Thoracic aorta (tissue), 2 donors: Measurements from ENCODE around the gene SLC25A26. TPM values are rescaled to one million over a fixed set of nuclear protein-coding genes. Genes with fewer than 3 reads are reported as not detected.

ENCODE experiments used
- ATAC-seq: fragments of 150-250 bp; one replicate; pipeline ENCODE4 v1.8.0; 2017; ENCODE audit warnings: low read depth; ENCODE audit not compliant: insufficient number of reproducible peaks, low FRiP score
- DNase-seq: peaks from one replicate; pipeline ENCODE4 v3.0.0-alpha.2; 2020; ENCODE audit warnings: low spot score
- H3K27ac ChIP-seq, 2 donors: fragments of 200-600 bp; sonication (generic); 1 replicate in 1 of 2; 2 replicates in 1 of 2; pipeline ENCODE4 v1.5.1; 2016; ENCODE audit warnings: mild to moderate bottlenecking in 2 of 2, moderate library complexity in 2 of 2
- H3K27me3 ChIP-seq: fragments of 200-600 bp; sonication (generic); replicated peaks from 2 replicates; pipeline ENCODE4 v1.6.0; 2016; ENCODE audit warnings: mild to moderate bottlenecking; ENCODE audit not compliant: insufficient read depth
- H3K36me3 ChIP-seq: fragments of 200-600 bp; sonication (generic); one replicate; pipeline ENCODE4 v1.5.1; 2016
- H3K4me1 ChIP-seq, 2 donors: fragments of 200-600 bp; sonication (generic); 1 replicate in 1 of 2; 2 replicates in 1 of 2; pipeline versions ENCODE4 v1.5.1 to v1.6.0; 2016; ENCODE audit warnings: low read depth in 2 of 2, mild to moderate bottlenecking in 1 of 2; ENCODE audit not compliant: control insufficient read depth in 1 of 2
- H3K4me3 ChIP-seq: fragments of 200-600 bp; sonication (generic); 2 replicates; pipeline ENCODE4 v1.5.1; 2016; ENCODE audit warnings: mild to moderate bottlenecking
- H3K9me3 ChIP-seq: fragments of 200-600 bp; sonication (generic); 2 replicates; pipeline ENCODE4 v1.5.1; 2016
- total RNA-seq, 2 donors: library from RNA; depleted of rRNA; stranded (reverse); fragments of >200 nt; gene quantifications; one replicate each; pipeline versions ENCODE4 v1.1.0 to v1.2.3, GENCODE V29; 2016
- TF ChIP-seq, protein P1 (sequence below): fragments of 200-600 bp; sonication (generic); IDR thresholded peaks from one replicate; pipeline ENCODE4 v1.5.1; 2019; ENCODE audit warnings: antibody characterized with exemption

SLC25A26 gene
- total RNA-seq, 2 donors from 2014 or later = 32.5 to 32.8 TPM

- H3K4me1 ChIP-seq = peaks cover 27 to 72% of the 10 kb centered on the region in 2 donors
- H3K27ac ChIP-seq = peak overlapping the region in 1 of 2 donors; percentile 24
- no peak overlapping the region for H3K4me3 ChIP-seq
- no peaks in the 10 kb centered on the region for H3K27me3 ChIP-seq
- DNase-seq (no peak), ATAC-seq (no peak)
- no peaks in the 10 kb centered on the region for H3K9me3 ChIP-seq
- no peaks in the 10 kb centered on the region for H3K36me3 ChIP-seq
- TF ChIP-seq, protein P1, sequence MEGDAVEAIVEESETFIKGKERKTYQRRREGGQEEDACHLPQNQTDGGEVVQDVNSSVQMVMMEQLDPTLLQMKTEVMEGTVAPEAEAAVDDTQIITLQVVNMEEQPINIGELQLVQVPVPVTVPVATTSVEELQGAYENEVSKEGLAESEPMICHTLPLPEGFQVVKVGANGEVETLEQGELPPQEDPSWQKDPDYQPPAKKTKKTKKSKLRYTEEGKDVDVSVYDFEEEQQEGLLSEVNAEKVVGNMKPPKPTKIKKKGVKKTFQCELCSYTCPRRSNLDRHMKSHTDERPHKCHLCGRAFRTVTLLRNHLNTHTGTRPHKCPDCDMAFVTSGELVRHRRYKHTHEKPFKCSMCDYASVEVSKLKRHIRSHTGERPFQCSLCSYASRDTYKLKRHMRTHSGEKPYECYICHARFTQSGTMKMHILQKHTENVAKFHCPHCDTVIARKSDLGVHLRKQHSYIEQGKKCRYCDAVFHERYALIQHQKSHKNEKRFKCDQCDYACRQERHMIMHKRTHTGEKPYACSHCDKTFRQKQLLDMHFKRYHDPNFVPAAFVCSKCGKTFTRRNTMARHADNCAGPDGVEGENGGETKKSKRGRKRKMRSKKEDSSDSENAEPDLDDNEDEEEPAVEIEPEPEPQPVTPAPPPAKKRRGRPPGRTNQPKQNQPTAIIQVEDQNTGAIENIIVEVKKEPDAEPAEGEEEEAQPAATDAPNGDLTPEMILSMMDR = no peak
These were observed 205.3 kb downstream of the SLC25A26 start for GRCh38 chr3:66426135-66426534.

DNA sequence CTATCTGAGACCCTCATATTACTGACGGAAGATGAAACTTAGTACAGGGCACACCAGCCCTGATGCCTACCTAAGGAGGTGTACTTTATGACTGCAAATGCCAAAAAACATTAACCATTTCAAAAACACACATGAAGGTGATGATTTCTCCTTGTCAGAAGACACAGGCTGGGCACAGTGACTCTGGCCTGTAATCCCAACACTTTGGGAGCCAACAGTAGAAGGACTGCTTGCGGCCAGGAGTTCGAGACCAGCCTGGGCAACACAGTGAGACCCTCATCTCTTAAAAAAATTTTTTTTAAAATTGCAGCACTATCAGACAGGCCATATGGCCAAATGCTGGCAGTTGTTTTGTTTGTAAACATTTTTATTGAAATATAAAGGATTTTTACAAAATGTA is 206.6 kb downstream of the SLC25A26 start:
- H3K36me3 ChIP-seq = no peaks in the 10 kb centered on the region
- no peaks in the 10 kb centered on the region for H3K27me3 ChIP-seq
- ATAC-seq (no peak), DNase-seq (no peak)
- H3K4me3 ChIP-seq = no peak overlapping the region
- no peaks in the 10 kb centered on the region for H3K9me3 ChIP-seq
- H3K4me1 ChIP-seq = peaks cover 27 to 84% of the 10 kb centered on the region in 2 donors
- TF ChIP-seq, protein P1 = no peak
- H3K27ac ChIP-seq = no peak overlapping the region

DNA sequence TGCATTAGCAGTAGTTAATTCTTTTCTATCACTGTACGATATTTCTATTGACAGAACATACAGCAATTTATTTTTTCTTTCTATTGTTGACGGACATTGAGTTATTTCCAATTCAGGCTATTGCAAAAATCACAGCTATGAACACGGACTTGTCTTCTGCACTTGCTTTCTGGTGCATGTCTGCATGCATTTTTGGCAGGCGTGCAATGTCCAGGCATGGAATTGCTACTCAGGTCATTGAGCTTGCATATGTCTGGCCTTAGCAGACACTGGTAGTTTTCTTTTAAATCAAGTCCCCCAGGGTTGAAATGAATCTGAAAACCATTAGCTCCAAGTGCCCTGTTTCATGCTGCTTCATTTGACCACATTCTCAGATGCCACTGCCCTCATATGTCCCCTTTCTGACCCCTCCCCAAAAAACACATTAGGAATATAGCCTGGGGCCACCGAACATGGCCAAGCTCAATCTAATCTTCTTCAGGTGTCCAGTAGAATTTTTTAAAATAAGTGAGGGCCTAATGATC is 207.2 kb downstream of the SLC25A26 start:
- TF ChIP-seq, protein P1 = no peak
- H3K27me3 ChIP-seq = no peaks in the 10 kb centered on the region
- ATAC-seq (no peak), DNase-seq (no peak)
- no peaks in the 10 kb centered on the region for H3K9me3 ChIP-seq
- peak overlapping the region; percentile 9 to 21 for H3K27ac ChIP-seq
- no peaks in the 10 kb centered on the region for H3K36me3 ChIP-seq
- H3K4me3 ChIP-seq = no peak overlapping the region
- H3K4me1 ChIP-seq = peaks cover 27 to 91% of the 10 kb centered on the region in 2 donors

Other genes with a start within 250 kb of the SLC25A26 start
- gene MAGI1, start 182.1 kb upstream of the SLC25A26 start, total RNA-seq = 10 to 100 TPM; 48.2 to 88.5 TPM